Measurements from ENCODE around the gene CENPU.
"Not testable (repeated sequence)": the region's sequence is repeated elsewhere in the genome, so short reads cannot be mapped to it uniquely, and the experiment has no call there.

CENPU gene

DNA sequence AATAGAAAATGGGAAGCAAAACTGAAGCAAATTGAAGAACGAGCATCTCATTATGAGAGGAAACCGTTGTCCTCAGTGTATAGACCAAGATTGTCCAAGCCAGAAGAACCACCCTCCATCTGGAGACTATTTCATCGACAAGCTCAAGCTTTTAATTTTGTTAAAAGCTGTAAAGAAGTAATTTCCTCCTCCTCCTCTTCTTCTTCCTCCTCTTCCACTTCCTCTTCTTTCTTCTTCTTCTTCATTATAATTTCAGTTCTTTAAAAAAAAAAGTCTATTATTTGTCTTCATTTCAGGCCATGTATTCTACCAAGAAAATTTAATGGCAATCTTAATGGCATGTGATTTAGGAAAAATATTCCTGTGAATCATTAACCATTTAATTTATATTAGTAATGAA, 76.8 kb downstream of the CENPU start:
- Histone ChIP-seq H3K4me3 (ENCODE audit: insufficient read depth, low read depth, low read length, poor library complexity, severe bottlenecking) (no peak overlapping the region), H3K27ac (ENCODE audit: insufficient read depth, low read length, poor library complexity, severe bottlenecking) (no peak overlapping the region), H3K36me3 (ENCODE audit: control insufficient read depth, insufficient read depth, low read length) (peaks cover 3% of the 10 kb centered on the region), H3K4me1 (ENCODE audit: control insufficient read depth, insufficient read depth, low read length, poor library complexity, severe bottlenecking) (no peaks in the 10 kb centered on the region), H3K27me3 (replicated peaks; ENCODE audit: control insufficient read depth, insufficient read depth, low read length, poor library complexity, severe bottlenecking) (no peaks in the 10 kb centered on the region), H3K9me3 (ENCODE audit: control insufficient read depth, low read length) (no peaks in the 10 kb centered on the region)
- no peak for DNase-seq

DNA sequence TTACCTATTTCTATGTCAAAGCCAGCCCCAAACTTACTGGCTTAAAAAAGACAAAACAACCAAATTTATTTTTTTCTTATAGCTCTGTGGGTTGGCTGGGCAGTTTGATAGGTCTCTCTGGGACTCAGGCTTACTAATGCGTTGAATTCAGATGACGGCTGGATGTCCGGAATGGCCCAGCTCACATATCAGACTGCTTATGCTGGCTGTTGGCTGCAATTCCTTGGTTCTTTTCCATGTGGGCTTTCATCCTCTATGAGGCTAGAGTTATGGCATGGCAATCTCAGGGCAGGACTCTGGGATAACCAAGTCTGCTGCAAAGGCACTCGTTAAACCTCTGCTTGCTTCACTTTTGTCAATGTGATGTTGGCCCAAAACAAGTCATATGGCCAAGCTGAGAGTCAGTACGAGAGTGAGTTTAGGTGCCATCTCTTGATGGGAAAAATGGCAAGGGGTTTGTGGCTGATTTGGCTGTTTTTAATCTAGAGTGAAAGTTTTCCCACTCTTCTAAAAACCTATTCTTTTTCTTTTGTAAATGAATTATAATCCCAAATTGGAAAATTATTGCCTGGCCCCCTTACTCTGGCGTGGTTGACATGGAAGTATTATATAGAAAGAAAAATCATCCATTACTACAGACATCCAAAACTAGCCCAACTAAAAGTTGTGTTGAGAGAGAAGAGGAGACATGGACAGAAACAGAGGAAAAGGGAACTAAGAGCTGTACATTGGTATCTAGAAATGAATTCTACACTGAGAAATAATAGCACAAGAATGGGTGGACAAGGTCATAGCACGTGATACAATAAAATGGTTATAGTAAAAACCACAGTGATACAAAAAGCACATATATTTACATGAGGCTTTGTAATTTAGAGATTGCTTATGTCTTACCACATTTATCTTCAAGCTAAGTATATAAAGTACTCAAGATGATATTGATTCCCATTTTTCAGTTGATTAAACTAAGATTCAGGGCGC, 77.7 kb downstream of the CENPU start:
- Histone ChIP-seq H3K4me1 (ENCODE audit: control insufficient read depth, insufficient read depth, low read length, poor library complexity, severe bottlenecking) (no peaks in the 10 kb centered on the region), H3K27ac (ENCODE audit: insufficient read depth, low read length, poor library complexity, severe bottlenecking) (no peak overlapping the region), H3K4me3 (ENCODE audit: insufficient read depth, low read depth, low read length, poor library complexity, severe bottlenecking) (no peak overlapping the region), H3K36me3 (ENCODE audit: control insufficient read depth, insufficient read depth, low read length) (no peaks in the 10 kb centered on the region), H3K9me3 (ENCODE audit: control insufficient read depth, low read length) (no peaks in the 10 kb centered on the region), H3K27me3 (replicated peaks; ENCODE audit: control insufficient read depth, insufficient read depth, low read length, poor library complexity, severe bottlenecking) (no peaks in the 10 kb centered on the region)
- DNase-seq: no peak

DNA sequence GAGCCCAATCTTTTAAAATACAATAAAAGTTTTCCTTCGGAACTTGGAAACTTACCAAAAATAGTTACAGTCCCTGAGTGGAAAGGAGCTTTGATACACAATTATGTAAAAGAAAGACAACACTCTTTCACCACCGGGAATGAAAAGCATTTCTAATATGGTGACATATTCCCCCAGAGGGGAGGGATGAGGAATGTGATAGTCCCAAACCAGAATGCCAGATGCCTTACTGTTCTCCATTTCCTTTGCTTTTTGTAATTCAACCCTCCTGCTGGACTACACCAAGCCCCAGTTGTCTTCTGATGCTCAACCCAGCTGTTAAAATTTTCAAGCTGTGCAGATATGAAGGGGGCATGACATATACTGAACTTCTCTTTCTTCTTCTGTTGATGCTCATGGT, 80.2 kb downstream of the CENPU start:
- no peak for DNase-seq
- H3K9me3 ChIP-seq (ENCODE audit: control insufficient read depth, low read length): no peaks in the 10 kb centered on the region
- H3K4me3 ChIP-seq (ENCODE audit: insufficient read depth, low read depth, low read length, poor library complexity, severe bottlenecking): no peak overlapping the region
- H3K36me3 ChIP-seq (ENCODE audit: control insufficient read depth, insufficient read depth, low read length): no peaks in the 10 kb centered on the region
- H3K27me3 ChIP-seq (replicated peaks; ENCODE audit: control insufficient read depth, insufficient read depth, low read length, poor library complexity, severe bottlenecking): no peaks in the 10 kb centered on the region
- no peak overlapping the region for H3K27ac ChIP-seq (ENCODE audit: insufficient read depth, low read length, poor library complexity, severe bottlenecking)
- H3K4me1 ChIP-seq (ENCODE audit: control insufficient read depth, insufficient read depth, low read length, poor library complexity, severe bottlenecking): no peaks in the 10 kb centered on the region

DNA sequence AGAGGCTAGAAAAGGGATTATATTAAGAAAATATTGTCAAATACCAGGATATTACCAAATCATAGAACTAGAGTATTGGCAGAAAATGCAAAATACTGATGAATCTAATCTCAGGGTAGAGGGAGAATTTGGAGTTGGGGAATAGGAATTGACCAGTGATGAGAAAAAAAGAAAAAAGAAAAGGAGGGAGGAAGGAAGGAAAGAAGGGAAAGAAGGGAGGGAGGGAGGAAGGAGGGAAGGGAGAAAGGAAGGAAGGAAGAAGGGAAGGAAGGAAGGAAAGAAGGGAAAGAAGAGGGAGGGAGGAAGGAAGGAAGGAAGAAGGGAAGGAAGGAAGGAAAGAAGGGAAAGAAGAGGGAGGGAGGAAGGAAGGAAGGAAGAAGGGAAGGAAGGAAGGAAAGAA, 81.2 kb downstream of the CENPU start:
- DNase-seq; H3K27ac ChIP-seq (ENCODE audit: insufficient read depth, low read length, poor library complexity, severe bottlenecking); H3K27me3 ChIP-seq (replicated peaks; ENCODE audit: control insufficient read depth, insufficient read depth, low read length, poor library complexity, severe bottlenecking); H3K4me3 ChIP-seq (ENCODE audit: insufficient read depth, low read depth, low read length, poor library complexity, severe bottlenecking); H3K36me3 ChIP-seq (ENCODE audit: control insufficient read depth, insufficient read depth, low read length); H3K9me3 ChIP-seq (ENCODE audit: control insufficient read depth, low read length); H3K4me1 ChIP-seq (ENCODE audit: control insufficient read depth, insufficient read depth, low read length, poor library complexity, severe bottlenecking): not testable (repeated sequence)

DNA sequence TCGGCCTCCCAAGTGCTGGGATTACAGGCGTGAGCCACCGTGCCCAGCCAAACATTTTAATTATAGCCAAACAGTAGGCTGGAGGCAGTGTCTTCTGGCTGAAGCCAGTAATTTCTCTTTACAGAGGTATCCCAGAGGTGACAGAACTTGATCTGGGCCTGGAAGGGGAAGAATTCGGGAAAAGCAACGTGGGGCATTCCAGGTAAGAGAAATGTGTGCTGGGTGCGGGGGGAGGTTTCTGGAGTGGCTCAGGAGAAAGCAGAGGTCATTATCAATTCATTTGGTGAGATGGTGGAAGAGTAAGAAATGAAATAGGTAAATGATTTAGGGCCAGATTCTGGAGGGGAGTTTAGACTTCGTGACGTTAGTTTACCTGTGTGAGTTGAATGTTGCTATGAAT, 82.0 kb downstream of the CENPU start:
- no peaks in the 10 kb centered on the region for H3K36me3 ChIP-seq (ENCODE audit: control insufficient read depth, insufficient read depth, low read length)
- H3K27me3 ChIP-seq (replicated peaks; ENCODE audit: control insufficient read depth, insufficient read depth, low read length, poor library complexity, severe bottlenecking): no peaks in the 10 kb centered on the region
- no peak overlapping the region for H3K27ac ChIP-seq (ENCODE audit: insufficient read depth, low read length, poor library complexity, severe bottlenecking)
- no peaks in the 10 kb centered on the region for H3K9me3 ChIP-seq (ENCODE audit: control insufficient read depth, low read length)
- DNase-seq: no peak
- H3K4me1 ChIP-seq (ENCODE audit: control insufficient read depth, insufficient read depth, low read length, poor library complexity, severe bottlenecking): peaks cover 10% of the 10 kb centered on the region
- H3K4me3 ChIP-seq (ENCODE audit: insufficient read depth, low read depth, low read length, poor library complexity, severe bottlenecking): no peak overlapping the region

DNA sequence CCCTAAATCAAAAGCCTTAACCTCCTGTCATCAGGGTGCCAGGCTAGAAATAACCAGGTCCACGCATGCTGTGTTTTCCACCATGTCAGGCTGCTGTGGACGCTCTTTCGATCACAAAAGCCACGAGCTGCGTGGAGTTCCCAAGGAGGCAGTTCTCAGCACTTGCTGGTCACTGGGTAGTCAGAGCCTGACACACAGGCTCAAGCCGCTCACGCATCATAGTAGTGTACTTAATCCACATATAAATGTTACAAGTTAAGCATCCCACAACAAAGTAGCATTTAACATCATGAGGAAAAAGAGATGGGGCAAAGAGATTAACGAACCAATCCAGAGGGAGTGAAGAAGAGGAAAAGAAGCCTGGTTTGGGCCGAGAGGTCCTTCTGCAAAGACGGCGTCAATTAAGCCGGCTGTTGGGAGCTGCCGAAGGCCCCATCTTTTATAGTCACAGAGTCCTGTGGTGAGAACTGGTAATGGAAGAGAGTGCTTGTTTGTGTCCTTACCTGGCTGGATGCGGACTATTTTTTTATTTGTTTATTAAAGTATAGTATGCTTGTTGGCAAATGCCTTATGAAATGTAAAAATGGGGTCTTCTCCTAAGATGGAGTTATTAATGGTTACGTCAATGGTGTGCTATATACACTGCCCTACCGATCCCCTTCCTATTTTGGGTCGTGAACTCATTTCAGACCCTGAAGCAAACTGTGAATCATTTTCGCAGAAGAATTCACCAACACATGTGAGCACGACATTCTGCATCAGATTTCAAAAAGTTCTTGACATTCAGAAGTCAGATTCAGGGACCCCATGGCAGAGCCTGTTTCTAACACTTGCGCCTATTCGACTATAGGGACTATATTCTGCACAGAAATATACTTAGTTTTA, 83.7 kb downstream of the CENPU start:
- Histone ChIP-seq H3K9me3 (ENCODE audit: control insufficient read depth, low read length) (no peaks in the 10 kb centered on the region), H3K27me3 (replicated peaks; ENCODE audit: control insufficient read depth, insufficient read depth, low read length, poor library complexity, severe bottlenecking) (no peaks in the 10 kb centered on the region), H3K4me3 (ENCODE audit: insufficient read depth, low read depth, low read length, poor library complexity, severe bottlenecking) (peak overlapping the region; percentile 63), H3K4me1 (ENCODE audit: control insufficient read depth, insufficient read depth, low read length, poor library complexity, severe bottlenecking) (peaks cover 13% of the 10 kb centered on the region), H3K36me3 (ENCODE audit: control insufficient read depth, insufficient read depth, low read length) (no peaks in the 10 kb centered on the region), H3K27ac (ENCODE audit: insufficient read depth, low read length, poor library complexity, severe bottlenecking) (peak overlapping the region; percentile 71)
- DNase-seq: no peak

DNA sequence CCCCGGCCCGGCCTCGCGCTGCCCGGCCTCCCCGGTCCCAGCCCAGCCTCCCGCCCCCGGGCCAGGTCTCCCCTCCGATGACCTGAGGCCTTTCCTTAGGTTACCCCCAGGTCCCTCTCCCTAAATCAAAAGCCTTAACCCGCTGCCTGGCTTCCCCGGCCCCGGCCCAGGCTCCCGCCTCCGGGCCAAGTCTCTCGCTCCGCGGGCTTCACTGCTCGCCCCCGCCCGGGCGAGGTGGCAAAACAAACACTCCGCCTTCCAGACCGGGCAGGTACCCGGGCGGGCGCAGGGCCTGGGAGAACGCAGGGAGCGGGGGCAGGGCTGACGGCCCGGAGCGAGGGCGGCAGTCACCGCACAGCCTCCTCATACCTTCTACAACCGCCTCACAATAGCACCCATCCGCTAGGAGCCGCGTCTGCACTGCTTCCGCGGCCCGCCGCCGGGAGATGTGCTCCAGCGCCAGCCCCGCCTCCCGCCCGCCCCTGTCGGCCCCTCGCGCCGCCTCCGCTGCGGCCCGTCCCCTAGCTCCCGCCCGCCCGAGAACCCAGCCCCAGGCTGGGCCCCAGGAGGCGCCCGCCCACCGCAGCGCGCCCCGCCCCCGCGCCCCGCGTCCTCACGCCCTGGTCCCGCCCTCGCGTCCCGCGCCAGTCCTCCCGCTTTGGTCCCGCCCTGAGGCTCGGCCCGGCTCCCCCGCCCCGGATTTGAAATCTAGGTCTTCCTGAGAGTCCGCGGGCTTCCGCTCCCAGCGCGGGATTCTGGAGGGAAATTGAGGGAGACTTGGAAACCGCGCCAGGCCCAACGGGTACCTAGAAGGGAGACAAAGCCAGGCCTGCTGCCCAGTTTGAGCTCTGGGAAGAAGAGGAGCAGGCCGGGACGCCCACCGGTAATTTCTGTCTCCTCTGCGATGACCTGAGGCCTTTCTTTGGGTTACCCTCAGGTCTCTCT, 84.6 kb downstream of the CENPU start, which contains the start of the genes CASP3 and PRIMPOL:
Gene CASP3, minus strand, starts transcription at position 422 of the 945 bp plus-strand sequence. CDS start 10,994 bp downstream, outside the sequence.
Gene PRIMPOL, plus strand, starts transcription at position 713 of the 945 bp plus-strand sequence. CDS start 7,403 bp downstream, outside the sequence.
- no peaks in the 10 kb centered on the region for H3K9me3 ChIP-seq (ENCODE audit: control insufficient read depth, low read length)
- no peaks in the 10 kb centered on the region for H3K27me3 ChIP-seq (replicated peaks; ENCODE audit: control insufficient read depth, insufficient read depth, low read length, poor library complexity, severe bottlenecking)
- peak within 1 kb of the TSS; percentile 87 for H3K27ac ChIP-seq (ENCODE audit: insufficient read depth, low read length, poor library complexity, severe bottlenecking)
- peaks cover 13% of the 10 kb centered on the region for H3K4me1 ChIP-seq (ENCODE audit: control insufficient read depth, insufficient read depth, low read length, poor library complexity, severe bottlenecking)
- peaks cover 5% of the 10 kb centered on the region for H3K36me3 ChIP-seq (ENCODE audit: control insufficient read depth, insufficient read depth, low read length)
- DNase-seq: peak; percentile 92 to 95 (median 93)
- H3K4me3 ChIP-seq (ENCODE audit: insufficient read depth, low read depth, low read length, poor library complexity, severe bottlenecking): peak within 1 kb of the TSS; percentile 86

DNA sequence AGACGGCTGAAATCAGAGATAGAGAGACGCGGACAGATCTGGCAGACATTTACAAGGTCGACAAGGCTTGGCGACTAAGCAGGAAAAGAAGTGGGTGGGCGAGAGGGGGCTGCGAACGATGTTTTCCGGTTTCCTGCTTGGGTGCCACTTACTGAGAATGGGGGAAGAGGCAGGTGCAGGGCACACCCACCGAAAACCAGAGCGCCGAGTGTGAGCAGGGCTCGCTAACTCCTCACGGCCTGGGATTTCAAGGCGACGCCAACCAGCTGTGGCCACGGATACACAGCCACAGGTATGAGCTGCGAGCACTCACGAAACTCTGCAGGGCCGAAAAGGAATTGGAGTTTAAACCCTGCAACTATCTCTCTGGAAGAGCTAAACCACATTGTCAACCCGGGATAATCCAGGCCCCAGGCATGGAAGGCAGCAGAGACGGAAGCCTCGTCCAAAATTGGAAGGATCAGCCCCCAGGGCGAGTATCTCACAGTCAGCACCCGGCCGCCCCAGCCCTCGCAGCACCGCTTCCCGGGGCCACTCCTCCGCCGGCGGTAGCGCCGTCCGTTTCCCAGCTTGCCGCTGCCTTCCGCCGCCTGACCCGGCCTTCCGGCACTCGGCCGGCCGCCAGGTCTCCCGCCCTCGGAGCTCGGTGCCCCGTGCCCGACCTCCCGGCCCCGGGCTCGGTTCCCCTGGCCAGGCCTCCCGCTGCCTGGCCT, 85.4 kb downstream of the CENPU start:
- H3K36me3 ChIP-seq (ENCODE audit: control insufficient read depth, insufficient read depth, low read length): peaks cover 5% of the 10 kb centered on the region
- no peaks in the 10 kb centered on the region for H3K27me3 ChIP-seq (replicated peaks; ENCODE audit: control insufficient read depth, insufficient read depth, low read length, poor library complexity, severe bottlenecking)
- peak overlapping the region; percentile 86 for H3K4me3 ChIP-seq (ENCODE audit: insufficient read depth, low read depth, low read length, poor library complexity, severe bottlenecking)
- peak overlapping the region; percentile 87 for H3K27ac ChIP-seq (ENCODE audit: insufficient read depth, low read length, poor library complexity, severe bottlenecking)
- H3K4me1 ChIP-seq (ENCODE audit: control insufficient read depth, insufficient read depth, low read length, poor library complexity, severe bottlenecking): peaks cover 13% of the 10 kb centered on the region
- peak; percentile 8 to 15 (median 11) for DNase-seq
- H3K9me3 ChIP-seq (ENCODE audit: control insufficient read depth, low read length): no peaks in the 10 kb centered on the region

DNA sequence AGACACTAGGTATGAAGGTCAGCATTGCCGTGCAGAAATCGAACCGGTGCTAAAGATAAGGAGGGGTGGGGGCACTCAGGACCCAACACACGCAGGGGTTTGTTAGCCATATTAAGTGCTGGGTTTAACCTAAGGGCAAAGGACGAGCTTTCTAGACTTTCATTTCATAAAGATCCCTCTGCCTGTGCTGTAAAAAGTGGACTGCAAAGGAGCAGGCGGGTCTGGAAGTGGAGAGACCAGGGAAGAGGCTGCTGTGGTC, 85.9 kb downstream of the CENPU start:
- peak overlapping the region; percentile 87 for H3K27ac ChIP-seq (ENCODE audit: insufficient read depth, low read length, poor library complexity, severe bottlenecking)
- peaks cover 13% of the 10 kb centered on the region for H3K4me1 ChIP-seq (ENCODE audit: control insufficient read depth, insufficient read depth, low read length, poor library complexity, severe bottlenecking)
- H3K27me3 ChIP-seq (replicated peaks; ENCODE audit: control insufficient read depth, insufficient read depth, low read length, poor library complexity, severe bottlenecking): no peaks in the 10 kb centered on the region
- H3K4me3 ChIP-seq (ENCODE audit: insufficient read depth, low read depth, low read length, poor library complexity, severe bottlenecking): peak overlapping the region; percentile 86
- H3K9me3 ChIP-seq (ENCODE audit: control insufficient read depth, low read length): no peaks in the 10 kb centered on the region
- peaks cover 5% of the 10 kb centered on the region for H3K36me3 ChIP-seq (ENCODE audit: control insufficient read depth, insufficient read depth, low read length)
- no peak for DNase-seq

All from effector memory CD4-positive, alpha-beta T cell (primary cell).